ENCODE results near the gene LPP.

The LPP gene

DNA sequence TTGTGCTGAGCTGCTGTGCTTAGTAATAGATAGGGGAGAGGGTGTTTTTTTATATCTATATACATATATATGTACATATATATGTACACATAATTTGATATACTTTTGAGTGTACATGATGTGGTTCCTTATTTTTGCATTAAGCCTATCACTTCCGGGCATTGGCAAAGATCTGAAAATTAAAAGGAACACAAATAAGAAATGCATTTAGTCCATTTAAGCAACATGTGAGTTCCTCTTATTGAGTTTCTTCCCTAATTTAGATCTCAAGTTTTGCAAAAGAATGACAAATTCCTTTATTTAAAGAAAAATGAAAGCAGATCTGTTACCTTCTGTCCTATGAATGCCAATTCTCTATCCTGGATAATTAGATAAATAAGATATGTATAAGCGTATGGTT is 435.1 kb downstream of the LPP start:
- H3K27ac ChIP-seq = no peak overlapping the region
- TF ChIP-seq, protein P1, sequence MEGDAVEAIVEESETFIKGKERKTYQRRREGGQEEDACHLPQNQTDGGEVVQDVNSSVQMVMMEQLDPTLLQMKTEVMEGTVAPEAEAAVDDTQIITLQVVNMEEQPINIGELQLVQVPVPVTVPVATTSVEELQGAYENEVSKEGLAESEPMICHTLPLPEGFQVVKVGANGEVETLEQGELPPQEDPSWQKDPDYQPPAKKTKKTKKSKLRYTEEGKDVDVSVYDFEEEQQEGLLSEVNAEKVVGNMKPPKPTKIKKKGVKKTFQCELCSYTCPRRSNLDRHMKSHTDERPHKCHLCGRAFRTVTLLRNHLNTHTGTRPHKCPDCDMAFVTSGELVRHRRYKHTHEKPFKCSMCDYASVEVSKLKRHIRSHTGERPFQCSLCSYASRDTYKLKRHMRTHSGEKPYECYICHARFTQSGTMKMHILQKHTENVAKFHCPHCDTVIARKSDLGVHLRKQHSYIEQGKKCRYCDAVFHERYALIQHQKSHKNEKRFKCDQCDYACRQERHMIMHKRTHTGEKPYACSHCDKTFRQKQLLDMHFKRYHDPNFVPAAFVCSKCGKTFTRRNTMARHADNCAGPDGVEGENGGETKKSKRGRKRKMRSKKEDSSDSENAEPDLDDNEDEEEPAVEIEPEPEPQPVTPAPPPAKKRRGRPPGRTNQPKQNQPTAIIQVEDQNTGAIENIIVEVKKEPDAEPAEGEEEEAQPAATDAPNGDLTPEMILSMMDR (conservative IDR thresholded peaks at IDR 0.05; ENCODE audit: low read depth) = no peak
- DNase-seq (ENCODE audit: low spot score) = no peak
- ChIA-PET POLR2A (ENCODE audit: low non-redundant PET) (no interaction called here), CTCF (no interaction called here)

- TF ChIP-seq, protein P1 (conservative IDR thresholded peaks at IDR 0.05; ENCODE audit: low read depth) = no peak
- POLR2A ChIA-PET (ENCODE audit: low non-redundant PET) = no interaction called here
- CTCF ChIA-PET = no interaction called here
- DNase-seq (ENCODE audit: low spot score) = no peak
- no peak overlapping the region for H3K27ac ChIP-seq
Measured at GRCh38 chr3:188589771-188590170, 435.8 kb downstream of the LPP start.

DNA sequence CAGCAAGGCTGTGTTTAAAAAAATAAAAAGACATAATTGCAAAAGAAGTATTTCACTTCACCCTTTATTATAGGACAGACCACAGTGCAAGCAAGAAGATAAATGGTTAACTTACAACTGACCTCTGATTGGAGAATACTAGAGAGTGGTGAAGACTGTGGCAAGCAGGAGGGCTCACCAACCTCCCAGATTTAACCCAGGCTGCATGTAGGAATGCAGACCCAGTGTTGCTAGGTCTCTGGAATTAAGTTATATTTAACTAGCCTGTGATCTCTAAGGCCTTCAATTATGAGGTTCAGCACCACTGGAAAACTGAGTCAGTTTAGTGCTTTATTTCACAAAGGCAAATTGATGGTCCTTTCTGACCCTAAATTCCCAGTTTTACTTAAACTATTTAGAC is 436.6 kb downstream of the LPP start:
- H3K27ac ChIP-seq = no peak overlapping the region
- TF ChIP-seq, protein P1 (conservative IDR thresholded peaks at IDR 0.05; ENCODE audit: low read depth) = no peak
- ChIA-PET POLR2A (ENCODE audit: low non-redundant PET) (no interaction called here), CTCF (no interaction called here)
- DNase-seq (ENCODE audit: low spot score) = no peak

DNA sequence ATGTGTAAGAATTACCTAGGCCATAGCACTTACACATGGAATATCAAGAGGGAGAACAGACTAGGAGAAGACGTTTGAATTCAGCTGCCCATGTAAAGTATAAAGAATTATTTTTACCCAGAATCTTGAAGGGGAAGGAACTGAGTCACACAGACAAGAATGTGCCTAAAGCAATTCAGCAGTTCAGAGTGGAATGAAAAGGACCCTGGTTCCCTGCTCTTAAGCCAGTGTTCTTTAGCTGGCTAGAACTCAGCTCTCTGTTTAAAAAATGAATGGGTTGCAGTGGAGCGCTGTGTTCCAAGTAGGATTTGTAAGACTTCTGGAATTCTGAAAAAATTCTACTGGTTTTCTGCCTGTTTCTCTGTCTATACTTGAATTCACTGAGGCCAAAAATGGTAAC is 440.2 kb downstream of the LPP start:
- no peak overlapping the region for H3K27ac ChIP-seq
- CTCF ChIA-PET = no interaction called here
- POLR2A ChIA-PET (ENCODE audit: low non-redundant PET) = no interaction called here

DNA sequence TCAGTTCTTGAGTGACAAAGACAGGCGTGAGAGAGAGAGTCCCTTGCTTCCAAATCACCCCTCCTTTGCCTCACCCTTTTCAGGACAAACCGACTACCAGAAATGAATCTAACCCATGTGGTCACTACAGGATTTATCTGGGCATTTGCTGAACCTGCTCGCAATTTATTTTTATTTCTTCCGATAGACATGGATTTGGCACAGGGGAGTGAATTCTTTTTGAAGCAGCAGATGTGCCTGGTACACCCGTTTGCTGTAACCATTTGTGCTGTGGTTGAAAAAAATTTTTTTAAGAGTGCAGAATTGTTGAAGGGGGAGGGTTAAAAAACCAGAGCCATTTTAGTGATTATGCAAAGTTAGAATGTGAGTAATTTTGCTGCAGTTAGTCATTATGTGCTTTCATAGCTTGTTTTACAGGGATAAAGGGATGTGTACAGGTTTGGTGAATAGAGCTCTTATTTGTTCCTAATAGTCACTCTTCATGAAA is 442.0 kb downstream of the LPP start:
- peak; percentile 37 for DNase-seq (ENCODE audit: low spot score)
- CTCF ChIA-PET = interaction anchor here (0.7 to 1.5 kb wide), 2 partner anchors 53 to 446 kb away, joined by 3 to 5 read pairs; no protein-coding TSS in a partner anchor
- POLR2A ChIA-PET (ENCODE audit: low non-redundant PET) = no interaction called here
- TF ChIP-seq, protein P1 (conservative IDR thresholded peaks at IDR 0.05; ENCODE audit: low read depth) = no peak
- no peak overlapping the region for H3K27ac ChIP-seq

More for the DNA sequence above, 440.2 kb downstream of the LPP start:
- DNase-seq (ENCODE audit: low spot score) = peak; percentile 55
- TF ChIP-seq, protein P1 (conservative IDR thresholded peaks at IDR 0.05; ENCODE audit: low read depth) = no peak

DNA sequence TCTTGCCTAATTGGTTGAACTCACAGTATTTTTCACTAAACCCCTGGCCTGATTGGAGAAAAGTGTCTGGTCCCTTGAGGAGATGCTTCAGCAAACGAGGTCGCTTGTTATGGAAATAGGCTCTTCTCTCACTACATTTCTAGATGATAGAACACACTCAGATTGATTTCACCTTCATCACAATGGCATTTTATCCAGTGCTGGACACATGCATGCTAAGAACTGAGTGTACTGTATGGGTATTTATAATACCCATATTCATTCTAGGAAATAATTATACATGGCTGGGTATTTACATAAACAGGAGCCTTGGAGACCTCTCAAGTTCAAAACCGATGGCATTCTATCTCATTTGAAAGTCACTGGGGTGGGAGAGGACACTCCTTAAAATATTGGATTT is 444.9 kb downstream of the LPP start:
- TF ChIP-seq, protein P1 (conservative IDR thresholded peaks at IDR 0.05; ENCODE audit: low read depth) = no peak
- CTCF ChIA-PET = no interaction called here
- no peak overlapping the region for H3K27ac ChIP-seq
- DNase-seq (ENCODE audit: low spot score) = no peak
- POLR2A ChIA-PET (ENCODE audit: low non-redundant PET) = no interaction called here

GRCh38 chr3:188602111-188602510 is 448.2 kb downstream of the LPP start:
- DNase-seq (ENCODE audit: low spot score) = no peak
- no peak overlapping the region for H3K27ac ChIP-seq
- CTCF ChIA-PET = interaction anchor here (0.7 kb wide), 1 partner anchor 39 kb away, joined by 3 read pairs; no protein-coding TSS in a partner anchor
- TF ChIP-seq, protein P1 (conservative IDR thresholded peaks at IDR 0.05; ENCODE audit: low read depth) = no peak
- POLR2A ChIA-PET (ENCODE audit: low non-redundant PET) = no interaction called here
